HG03025 (cell line): ENCODE measurements around the gene FBN3.
"Not testable (repeated sequence)": the region's sequence is repeated elsewhere in the genome, so short reads cannot be mapped to it uniquely, and the experiment has no call there.

Source experiments
- ATAC-seq: cut with Tn5 transposase; IDR thresholded peaks from one replicate; pipeline ENCODE4 v1.9.1; 2021; ENCODE audit warnings: mild to moderate bottlenecking, moderate library complexity; ENCODE audit not compliant: unreplicated experiment, low FRiP score

Gene FBN3

GRCh38 chr19:8123683-8124082, 25.7 kb downstream of the FBN3 start:
- ATAC-seq, result no peak

GRCh38 chr19:8120636-8121480, 28.5 kb downstream of the FBN3 start:
- no peak for ATAC-seq

- ATAC-seq, result no peak
Measured at GRCh38 chr19:8117991-8118390, 31.4 kb downstream of the FBN3 start.

- ATAC-seq, result no peak
Measured at GRCh38 chr19:8116437-8117293, 32.7 kb downstream of the FBN3 start.

GRCh38 chr19:8115805-8116396, 33.5 kb downstream of the FBN3 start:
- ATAC-seq, result no peak

- no peak for ATAC-seq
Measured at GRCh38 chr19:8113017-8113416, 36.4 kb downstream of the FBN3 start.

GRCh38 chr19:8111376-8111775, 38.0 kb downstream of the FBN3 start:
- ATAC-seq, result no peak

GRCh38 chr19:8110931-8111330, 38.5 kb downstream of the FBN3 start:
- no peak for ATAC-seq

GRCh38 chr19:8109890-8110662, 39.3 kb downstream of the FBN3 start:
- no peak for ATAC-seq

GRCh38 chr19:8109455-8109854, 39.9 kb downstream of the FBN3 start:
- no peak for ATAC-seq

- no peak for ATAC-seq
Measured at GRCh38 chr19:8108560-8109445, 40.6 kb downstream of the FBN3 start.

GRCh38 chr19:8107301-8107903, 42.0 kb downstream of the FBN3 start:
- no peak for ATAC-seq

- ATAC-seq, result no peak
Measured at GRCh38 chr19:8105471-8105870, 43.9 kb downstream of the FBN3 start.

- not testable (repeated sequence) for ATAC-seq
Measured at GRCh38 chr19:8101910-8102309, 47.5 kb downstream of the FBN3 start.

- no peak for ATAC-seq
Measured at GRCh38 chr19:8101311-8101710, 48.1 kb downstream of the FBN3 start.

GRCh38 chr19:8097681-8098567, 51.5 kb downstream of the FBN3 start:
- no peak for ATAC-seq

- ATAC-seq, result no peak
Measured at GRCh38 chr19:8097198-8097597, 52.2 kb downstream of the FBN3 start.

- ATAC-seq, result no peak
Measured at GRCh38 chr19:8096071-8096470, 53.3 kb downstream of the FBN3 start.
